Activated CD4-positive, alpha-beta memory T cell treated with anti-CD3 and anti-CD28 coated beads for 36 hours (primary cell): ENCODE results near the gene SCNN1G. TPM values are rescaled to one million over a fixed set of nuclear protein-coding genes. Genes with fewer than 3 reads are reported as not detected.
"Not testable (repeated sequence)": the region's sequence is repeated elsewhere in the genome, so short reads cannot be mapped to it uniquely, and the experiment has no call there.

Experiments
- CTCF ChIA-PET: fragments of 350-600 bp; sonication (Branson Sonifier 250); formaldehyde crosslinking; loops from one replicate; lab custom pipeline; 2021; ENCODE audit warnings: antibody characterized with exemption, inconsistent platforms; lab: Charles Lee
- POLR2A ChIA-PET: fragments of 350-600 bp; sonication (Branson Sonifier 250); formaldehyde crosslinking; loops from one replicate; lab custom pipeline; 2021; ENCODE audit warnings: antibody characterized with exemption; lab: Charles Lee
- DNase-seq: peaks from one replicate; pipeline ENCODE4 v3.0.0-alpha.2; 2020
- H3K27ac Mint-ChIP-seq: one replicate; pipeline ENCODE4 v1.8.0; 2021; ENCODE audit warnings: mixed read lengths
- H3K27me3 Mint-ChIP-seq: one replicate; pipeline ENCODE4 v1.8.0; 2021; ENCODE audit warnings: mixed read lengths
- H3K36me3 Mint-ChIP-seq: one replicate; pipeline ENCODE4 v1.8.0; 2021; ENCODE audit warnings: mixed read lengths
- H3K4me1 Mint-ChIP-seq: one replicate; pipeline ENCODE4 v1.8.0; 2021; ENCODE audit warnings: low read depth, mixed read lengths
- H3K4me3 Mint-ChIP-seq: one replicate; pipeline ENCODE4 v1.8.0; 2021; ENCODE audit warnings: mild to moderate bottlenecking, mixed read lengths
- H3K9me3 Mint-ChIP-seq: one replicate; pipeline ENCODE4 v1.8.0; 2021; ENCODE audit warnings: mixed read lengths
- intact Hi-C: fragments of 100-400 bp; cut with micrococcal nuclease; formaldehyde crosslinking; loops from one replicate; pipeline ENCODE4 v1.15.1; 2023
- total RNA-seq, 2 experiments: library from RNA; stranded (reverse); gene quantifications; one replicate each; pipeline ENCODE4 v1.2.3, GENCODE V29; 2021

SCNN1G gene
- total RNA-seq, 2 experiments from 2014 or later = not detected

GRCh38 chr16:23240994-23241393 lies 58.4 kb downstream of the SCNN1G start:
- Mint-ChIP-seq H3K4me3 (no peak overlapping the region), H3K27ac (no peak overlapping the region), H3K36me3 (no peaks in the 10 kb centered on the region), H3K4me1 (no peaks in the 10 kb centered on the region), H3K27me3 (peaks cover 5% of the 10 kb centered on the region), H3K9me3 (peaks cover 3% of the 10 kb centered on the region)
- CTCF ChIA-PET = no interaction called here
- intact Hi-C loops = no loop called here
- DNase-seq = no peak
- POLR2A ChIA-PET = no interaction called here

GRCh38 chr16:23244122-23244521 lies 61.6 kb downstream of the SCNN1G start:
- Mint-ChIP-seq H3K4me1 (no peaks in the 10 kb centered on the region), H3K9me3 (peaks cover 3% of the 10 kb centered on the region), H3K27me3 (peaks cover 4% of the 10 kb centered on the region), H3K27ac (no peak overlapping the region), H3K4me3 (no peak overlapping the region), H3K36me3 (no peaks in the 10 kb centered on the region)
- CTCF ChIA-PET = no interaction called here
- POLR2A ChIA-PET = no interaction called here
- DNase-seq = no peak
- intact Hi-C loops = no loop called here

GRCh38 chr16:23245268-23245667 lies 62.7 kb downstream of the SCNN1G start:
- Mint-ChIP-seq H3K4me3 (no peak overlapping the region), H3K4me1 (no peaks in the 10 kb centered on the region), H3K9me3 (peaks cover 3% of the 10 kb centered on the region), H3K27ac (no peak overlapping the region), H3K36me3 (no peaks in the 10 kb centered on the region), H3K27me3 (peaks cover 6% of the 10 kb centered on the region)
- intact Hi-C loops = no loop called here
- ChIA-PET CTCF (no interaction called here), POLR2A (no interaction called here)
- DNase-seq = no peak

GRCh38 chr16:23248261-23249194 lies 66.0 kb downstream of the SCNN1G start:
- ChIA-PET POLR2A (no interaction called here), CTCF (interaction anchor here (0.8 kb wide), 1 partner anchor 187 kb away, joined by 3 read pairs; no protein-coding TSS in a partner anchor)
- Mint-ChIP-seq H3K9me3 (peaks cover 3% of the 10 kb centered on the region), H3K36me3 (no peaks in the 10 kb centered on the region), H3K4me3 (no peak overlapping the region), H3K27me3 (peaks cover 11% of the 10 kb centered on the region), H3K4me1 (no peaks in the 10 kb centered on the region), H3K27ac (no peak overlapping the region)
- intact Hi-C loops = no loop called here
- no peak for DNase-seq

- ChIA-PET CTCF (no interaction called here), POLR2A (interaction anchor here (0.5 kb wide), 1 partner anchor 209 kb away, joined by 4 read pairs; no protein-coding TSS in a partner anchor)
- intact Hi-C loops = no loop called here
- DNase-seq = no peak
- peaks cover 11% of the 10 kb centered on the region for H3K27me3 Mint-ChIP-seq
- H3K36me3 Mint-ChIP-seq = no peaks in the 10 kb centered on the region
- H3K4me1 Mint-ChIP-seq = no peaks in the 10 kb centered on the region
- H3K27ac Mint-ChIP-seq = no peak overlapping the region
- H3K4me3 Mint-ChIP-seq = no peak overlapping the region
- H3K9me3 Mint-ChIP-seq = no peaks in the 10 kb centered on the region
Measured at GRCh38 chr16:23249830-23250229, 67.3 kb downstream of the SCNN1G start.

GRCh38 chr16:23252310-23252709 lies 69.8 kb downstream of the SCNN1G start:
- H3K27me3 Mint-ChIP-seq = peaks cover 10% of the 10 kb centered on the region
- DNase-seq = peak; percentile 41
- ChIA-PET POLR2A (no interaction called here), CTCF (interaction anchor here (1.4 kb wide), 1 partner anchor 182 kb away, joined by 5 read pairs; no protein-coding TSS in a partner anchor)
- H3K4me1 Mint-ChIP-seq = no peaks in the 10 kb centered on the region
- H3K27ac Mint-ChIP-seq = no peak overlapping the region
- H3K9me3 Mint-ChIP-seq = no peaks in the 10 kb centered on the region
- intact Hi-C loops = no loop called here
- no peaks in the 10 kb centered on the region for H3K36me3 Mint-ChIP-seq
- no peak overlapping the region for H3K4me3 Mint-ChIP-seq

GRCh38 chr16:23253650-23254049 lies 71.1 kb downstream of the SCNN1G start:
- H3K27me3 Mint-ChIP-seq = peaks cover 11% of the 10 kb centered on the region
- POLR2A ChIA-PET = interaction anchor here (0.9 kb wide), 1 partner anchor 11 kb away, joined by 3 read pairs; no protein-coding TSS in a partner anchor
- intact Hi-C loops, H3K27ac Mint-ChIP-seq, H3K9me3 Mint-ChIP-seq, H3K4me3 Mint-ChIP-seq, DNase-seq, H3K4me1 Mint-ChIP-seq, H3K36me3 Mint-ChIP-seq: not testable (repeated sequence)
- CTCF ChIA-PET = interaction anchor here (1.0 kb wide), 1 partner anchor 180 kb away, joined by 3 read pairs; no protein-coding TSS in a partner anchor

- Mint-ChIP-seq H3K27me3 (peaks cover 10% of the 10 kb centered on the region), H3K36me3 (no peaks in the 10 kb centered on the region), H3K4me3 (no peak overlapping the region), H3K27ac (no peak overlapping the region), H3K4me1 (no peaks in the 10 kb centered on the region), H3K9me3 (no peaks in the 10 kb centered on the region)
- DNase-seq = peak; percentile 21
- POLR2A ChIA-PET = interaction anchor here (0.9 kb wide), 1 partner anchor 10 kb away, joined by 3 read pairs; no protein-coding TSS in a partner anchor
- intact Hi-C loops = no loop called here
- CTCF ChIA-PET = interaction anchor here (1.0 kb wide), 1 partner anchor 180 kb away, joined by 3 read pairs; no protein-coding TSS in a partner anchor
Measured at GRCh38 chr16:23254338-23254737, 71.8 kb downstream of the SCNN1G start.

GRCh38 chr16:23255000-23255399 lies 72.5 kb downstream of the SCNN1G start:
- H3K27ac Mint-ChIP-seq = no peak overlapping the region
- H3K4me1 Mint-ChIP-seq = no peaks in the 10 kb centered on the region
- no peak for DNase-seq
- intact Hi-C loops = no loop called here
- peaks cover 8% of the 10 kb centered on the region for H3K27me3 Mint-ChIP-seq
- no peak overlapping the region for H3K4me3 Mint-ChIP-seq
- H3K9me3 Mint-ChIP-seq = no peaks in the 10 kb centered on the region
- ChIA-PET CTCF (interaction anchor here (1.0 kb wide), 1 partner anchor 179 kb away, joined by 3 read pairs; no protein-coding TSS in a partner anchor), POLR2A (no interaction called here)
- H3K36me3 Mint-ChIP-seq = no peaks in the 10 kb centered on the region

- Mint-ChIP-seq H3K27ac (no peak overlapping the region), H3K36me3 (no peaks in the 10 kb centered on the region), H3K27me3 (peaks cover 8% of the 10 kb centered on the region), H3K9me3 (no peaks in the 10 kb centered on the region), H3K4me1 (no peaks in the 10 kb centered on the region), H3K4me3 (no peak overlapping the region)
- no peak for DNase-seq
- ChIA-PET CTCF (no interaction called here), POLR2A (no interaction called here)
- intact Hi-C loops = no loop called here
Measured at GRCh38 chr16:23256440-23256839, 73.9 kb downstream of the SCNN1G start.

GRCh38 chr16:23257682-23258081 lies 75.1 kb downstream of the SCNN1G start:
- POLR2A ChIA-PET = interaction anchor here (0.9 kb wide), 1 partner anchor 176 kb away, joined by 3 read pairs; no protein-coding TSS in a partner anchor
- no peak for DNase-seq
- Mint-ChIP-seq H3K27me3 (peaks cover 4% of the 10 kb centered on the region), H3K4me1 (no peaks in the 10 kb centered on the region), H3K4me3 (no peak overlapping the region), H3K36me3 (no peaks in the 10 kb centered on the region), H3K9me3 (no peaks in the 10 kb centered on the region), H3K27ac (no peak overlapping the region)
- intact Hi-C loops = no loop called here
- CTCF ChIA-PET = no interaction called here

GRCh38 chr16:23258919-23259237 lies 76.3 kb downstream of the SCNN1G start:
- H3K9me3 Mint-ChIP-seq = no peaks in the 10 kb centered on the region
- DNase-seq = no peak
- intact Hi-C loops = no loop called here
- H3K27me3 Mint-ChIP-seq = peaks cover 4% of the 10 kb centered on the region
- no peak overlapping the region for H3K4me3 Mint-ChIP-seq
- no peaks in the 10 kb centered on the region for H3K36me3 Mint-ChIP-seq
- no peaks in the 10 kb centered on the region for H3K4me1 Mint-ChIP-seq
- H3K27ac Mint-ChIP-seq = no peak overlapping the region
- POLR2A ChIA-PET = no interaction called here
- CTCF ChIA-PET = no interaction called here
